MM.1S (cell line): Measurements from ENCODE around the gene PRRT3.

Experiments
- EZH2 ChIP-seq: fragments of 300-600 bp; sonication (generic); optimal IDR thresholded peaks from 2 replicates; pipeline ENCODE3; 2017; ENCODE audit warnings: low read depth, mild to moderate bottlenecking, antibody characterized with exemption, low read length, mixed read lengths
- EZH2phosphoT487 ChIP-seq: fragments of 300-600 bp; sonication (generic); IDR thresholded peaks from 2 replicates; pipeline ENCODE4 v1.6.1; 2018; ENCODE audit warnings: antibody characterized with exemption, low read length
- TF ChIP-seq, protein P1 (sequence below): fragments of 300-600 bp; sonication (generic); IDR thresholded peaks from 2 replicates; pipeline ENCODE4 v1.5.1; 2016; ENCODE audit warnings: antibody characterized with exemption, low read length, mixed read lengths

- TF ChIP-seq, protein P1, sequence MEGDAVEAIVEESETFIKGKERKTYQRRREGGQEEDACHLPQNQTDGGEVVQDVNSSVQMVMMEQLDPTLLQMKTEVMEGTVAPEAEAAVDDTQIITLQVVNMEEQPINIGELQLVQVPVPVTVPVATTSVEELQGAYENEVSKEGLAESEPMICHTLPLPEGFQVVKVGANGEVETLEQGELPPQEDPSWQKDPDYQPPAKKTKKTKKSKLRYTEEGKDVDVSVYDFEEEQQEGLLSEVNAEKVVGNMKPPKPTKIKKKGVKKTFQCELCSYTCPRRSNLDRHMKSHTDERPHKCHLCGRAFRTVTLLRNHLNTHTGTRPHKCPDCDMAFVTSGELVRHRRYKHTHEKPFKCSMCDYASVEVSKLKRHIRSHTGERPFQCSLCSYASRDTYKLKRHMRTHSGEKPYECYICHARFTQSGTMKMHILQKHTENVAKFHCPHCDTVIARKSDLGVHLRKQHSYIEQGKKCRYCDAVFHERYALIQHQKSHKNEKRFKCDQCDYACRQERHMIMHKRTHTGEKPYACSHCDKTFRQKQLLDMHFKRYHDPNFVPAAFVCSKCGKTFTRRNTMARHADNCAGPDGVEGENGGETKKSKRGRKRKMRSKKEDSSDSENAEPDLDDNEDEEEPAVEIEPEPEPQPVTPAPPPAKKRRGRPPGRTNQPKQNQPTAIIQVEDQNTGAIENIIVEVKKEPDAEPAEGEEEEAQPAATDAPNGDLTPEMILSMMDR: no peak
- no peak for TF ChIP-seq EZH2
- no peak for TF ChIP-seq EZH2phosphoT487
These were observed 24.8 kb upstream of the PRRT3 start for GRCh38 chr3:9976721-9977709.
